ENCODE measurements around the gene DOLPP1. TPM values are rescaled to one million over a fixed set of nuclear protein-coding genes. Genes with fewer than 3 reads are reported as not detected.

The DOLPP1 gene
- total and polyA plus RNA-seq, 2 of the 8 experiments (the other 6 are each of a cell fraction or from before 2014, with no cell fraction given), result 36.0 to 45.3 TPM

- ChIA-PET CTCF (ENCODE audit: partially characterized antibody) (interaction anchor here (0.6 to 9.7 kb wide), 4 partner anchors 11 to 668 kb away, joined by 3 to 64 read pairs (median 4); no protein-coding TSS in a partner anchor), POLR2A (ENCODE audit: partially characterized antibody) (interaction anchor here (0.8 to 1.4 kb wide), 3 partner anchors 9 to 31 kb away, joined by 3 to 5 read pairs (median 4); partner anchors contain the start of gene DOLPP1)
- Histone ChIP-seq H3K79me2 (ENCODE audit: control insufficient read depth in 1 of 2, insufficient read depth in 2 of 2, low read length in 2 of 2) (peaks cover 0 to 28% of the 10 kb centered on the region in 2 experiments; a peak in 3 of 4 replicates), H3K36me3 (ENCODE audit: control insufficient read depth in 2 of 4, insufficient read depth in 4 of 4, low read length in 3 of 4) (no peaks in the 10 kb centered on the region), H3K79me1 (ENCODE audit: low read depth, low read length) (peaks cover 4% of the 10 kb centered on the region), H3K56ac (replicated peaks; ENCODE audit: insufficient read length, low read depth, low read length) (no peak overlapping the region), H2BK20ac (ENCODE audit: low read length) (no peak overlapping the region), H3K9ac (replicated peaks in 1 of 4; ENCODE audit: extremely low read depth in 1 of 4, low read depth in 3 of 4, low read length in 3 of 4) (no peak overlapping the region), H2AFZ (ENCODE audit: low read length) (no peak overlapping the region), H4K8ac (ENCODE audit: extremely low read depth, insufficient read depth, low read length) (no peak overlapping the region), H3K18ac (ENCODE audit: extremely low read depth, low read length) (no peak overlapping the region), H3K27me3 (replicated peaks in 1 of 4; ENCODE audit: control insufficient read depth in 3 of 4, extremely low read depth in 1 of 4, insufficient read depth in 3 of 4, low read length in 3 of 4) (peaks cover 0 to 15% (median 13%) of the 10 kb centered on the region in 4 experiments; a peak in 5 of 7 replicates), H2BK120ac (replicated peaks; ENCODE audit: low read depth, low read length) (no peak overlapping the region), H3K4me1 (replicated peaks in 1 of 4; ENCODE audit: control insufficient read depth in 3 of 4, insufficient read depth in 4 of 4, low read length in 3 of 4) (peaks cover 0 to 5% (median 3%) of the 10 kb centered on the region in 4 experiments; a peak in 3 of 7 replicates), H2BK15ac (ENCODE audit: low read length) (no peak overlapping the region), H4K5ac (ENCODE audit: insufficient read length, low read depth, low read length) (no peak overlapping the region), H3K27ac (ENCODE audit: low read depth, low read length) (no peak overlapping the region), H3K14ac (ENCODE audit: insufficient read length) (no peak overlapping the region), H2AK5ac (ENCODE audit: low read depth, low read length) (no peak overlapping the region), H3K4ac (replicated peaks; ENCODE audit: insufficient read length, low read depth, low read length) (no peak overlapping the region), H3K4me3 (ENCODE audit: extremely low read depth in 1 of 4, insufficient read depth in 2 of 4, low read depth in 3 of 4, low read length in 4 of 4) (no peak overlapping the region; a peak in 1 of 8 replicates), H3K23me2 (ENCODE audit: low read depth, low read length) (peaks cover 10% of the 10 kb centered on the region), H3K23ac (ENCODE audit: insufficient read length) (no peak overlapping the region), H4K20me1 (replicated peaks in 1 of 2; ENCODE audit: control insufficient read depth in 1 of 2, insufficient read depth in 2 of 2, low read length in 2 of 2) (no peaks in the 10 kb centered on the region), H3K9me3 (ENCODE audit: insufficient read depth in 2 of 2, low read depth in 1 of 2, low read length in 1 of 2) (no peaks in the 10 kb centered on the region), H2BK5ac (ENCODE audit: low read depth, low read length) (no peak overlapping the region), H4K91ac (replicated peaks; ENCODE audit: insufficient read length, low read length) (no peak overlapping the region), H3K4me2 (ENCODE audit: insufficient read depth in 1 of 2, low read depth in 2 of 2, low read length in 2 of 2) (peak overlapping the region in 1 of 2 experiments; percentile 84; a peak in 1 of 4 replicates), H2BK12ac (ENCODE audit: low read depth, low read length) (no peak overlapping the region)
- no peak for FAIRE-seq
- DNase-seq (ENCODE audit: low read depth in 1 of 2, low spot score in 2 of 2), result no peak
- peak in 1 of 3 experiments; percentile 10; a peak in 1 of 4 replicates for TF ChIP-seq CTCF (IDR thresholded peaks at IDR 0.05; ENCODE audit: control extremely low read depth in 1 of 3, insufficient read depth in 1 of 3, low read depth in 1 of 3, low read length in 3 of 3)
- peak; percentile 81 for TF ChIP-seq CEBPB (IDR thresholded peaks at IDR 0.05; ENCODE audit: low read depth, low read length)
- TF ChIP-seq CREB1 (IDR thresholded peaks at IDR 0.05), result no peak
- WGBS, 2 experiments (ENCODE audit: extremely low coverage in 1 of 2, insufficient coverage in 1 of 2, insufficient read length in 1 of 2, insufficient replicate concordance in 2 of 2, low coverage in 1 of 2, low lambda C conversion rate in 2 of 2, missing lambda C conversion rate in 1 of 2), result 82% methylated on average over 7 of the region's 7 CpGs; no CpG with 5 or more reads in 1 of the 2 experiments
These were observed 28.6 kb downstream of the DOLPP1 start for GRCh38 chr9:129109537-129109903.

All from H1 (cell line).